GM23338 (cell line): ENCODE measurements around the gene TPM1. TPM values are rescaled to one million over a fixed set of nuclear protein-coding genes. Genes with fewer than 3 reads are reported as not detected.

Experiments
- ATAC-seq: fragments of 200-7000 bp; cut with Tn5 transposase; 3 replicates; pipeline ENCODE4 v1.9.1; 2020
- DNase-seq: peaks from one replicate; pipeline ENCODE4 v3.0.0-alpha.2; 2015; ENCODE audit warnings: low spot score
- H2AFZ ChIP-seq: fragments of 200-600 bp; sonication (generic); 2 replicates; pipeline ENCODE4 v1.8.0; 2016; ENCODE audit warnings: antibody characterized with exemption, mild to moderate bottlenecking, moderate library complexity
- H3F3A ChIP-seq: fragments of 200-600 bp; sonication (generic); replicated peaks from 2 replicates; pipeline ENCODE4 v1.8.0; 2017; ENCODE audit warnings: antibody characterized with exemption, mixed run types, low read depth
- H3K27ac ChIP-seq: fragments of 200-600 bp; sonication (generic); 2 replicates; pipeline ENCODE4 v1.6.1; 2016; ENCODE audit warnings: low read depth
- H3K27me3 ChIP-seq: fragments of 200-600 bp; sonication (generic); 2 replicates; pipeline ENCODE4 v1.8.0; 2016; ENCODE audit warnings: mild to moderate bottlenecking, mixed run types, moderate library complexity; ENCODE audit not compliant: insufficient read depth
- H3K36me3 ChIP-seq: fragments of 200-600 bp; sonication (generic); 2 replicates; pipeline ENCODE4 v1.8.0; 2016; ENCODE audit warnings: mild to moderate bottlenecking; ENCODE audit not compliant: insufficient read depth
- H3K4me1 ChIP-seq: fragments of 200-600 bp; sonication (generic); 2 replicates; pipeline ENCODE4 v1.8.0; 2016; ENCODE audit warnings: mild to moderate bottlenecking, moderate library complexity; ENCODE audit not compliant: insufficient read depth
- H3K4me2 ChIP-seq: fragments of 200-600 bp; sonication (generic); 2 replicates; pipeline ENCODE4 v1.7.1; 2017; ENCODE audit warnings: mixed run types
- H3K4me3 ChIP-seq: fragments of 200-600 bp; sonication (generic); 2 replicates; pipeline ENCODE4 v1.6.1; 2016; ENCODE audit warnings: mixed run types
- H3K79me2 ChIP-seq: fragments of 200-600 bp; sonication (generic); replicated peaks from 2 replicates; pipeline ENCODE4 v1.8.0; 2017; ENCODE audit warnings: mild to moderate bottlenecking; ENCODE audit not compliant: insufficient read depth
- H3K9me2 ChIP-seq: fragments of 200-600 bp; sonication (generic); 2 replicates; pipeline ENCODE4 v1.8.0; 2017; ENCODE audit not compliant: insufficient read depth
- H4K20me1 ChIP-seq: fragments of 200-600 bp; sonication (generic); replicated peaks from 2 replicates; pipeline ENCODE4 v1.8.0; 2017; ENCODE audit warnings: mild to moderate bottlenecking; ENCODE audit not compliant: insufficient read depth
- H3K27ac Mint-ChIP-seq: 2 replicates; pipeline ENCODE4 v1.8.0; 2020; ENCODE audit warnings: inconsistent platforms, mild to moderate bottlenecking, moderate library complexity, mixed read lengths
- H3K27me3 Mint-ChIP-seq: 3 replicates; pipeline ENCODE4 v1.8.0; 2022; ENCODE audit warnings: low read depth, mild to moderate bottlenecking, moderate library complexity, mixed read lengths, inconsistent platforms; ENCODE audit not compliant: insufficient read depth, poor library complexity
- H3K36me3 Mint-ChIP-seq: 3 replicates; pipeline ENCODE4 v1.8.0; 2021; ENCODE audit warnings: low read depth, mild to moderate bottlenecking, inconsistent platforms, moderate library complexity, mixed read lengths
- H3K4me1 Mint-ChIP-seq: 3 replicates; pipeline ENCODE4 v1.8.0; 2020; ENCODE audit warnings: mild to moderate bottlenecking, inconsistent platforms, mixed read lengths
- H3K4me3 Mint-ChIP-seq: 3 replicates; pipeline ENCODE4 v1.8.0; 2021; ENCODE audit warnings: moderate library complexity, mild to moderate bottlenecking, inconsistent platforms, mixed read lengths
- H3K9me3 Mint-ChIP-seq: 3 replicates; pipeline ENCODE4 v1.8.0; 2020; ENCODE audit warnings: moderate library complexity, mild to moderate bottlenecking, inconsistent platforms, mixed read lengths
- CREB1 ChIP-seq: fragments of 250-450 bp; sonication (Bioruptor Pico); IDR thresholded peaks from 2 replicates; pipeline ENCODE4 v1.5.0; 2020; ENCODE audit warnings: low read depth, mild to moderate bottlenecking, moderate library complexity
- CTCF ChIP-seq, 2 experiments: fragments of 200-600 bp in 1 of 2; sonication (generic) in 1 of 2; conservative IDR thresholded peaks; 2 replicates each; pipeline versions ENCODE4 v1.5.1 to v1.6.1; 2016 to 2017; ENCODE audit warnings: antibody characterized with exemption in 2 of 2, low read depth in 2 of 2, mild to moderate bottlenecking in 2 of 2, moderate library complexity in 1 of 2
- ETS1 ChIP-seq: IDR thresholded peaks from 2 replicates; pipeline ENCODE4 v1.6.1; 2016; ENCODE audit warnings: antibody characterized with exemption
- EZH2phosphoT487 ChIP-seq: fragments of 200-600 bp; sonication (generic); IDR thresholded peaks from one replicate; pipeline ENCODE4 v1.8.1; 2018; ENCODE audit warnings: antibody characterized with exemption; ENCODE audit not compliant: unreplicated experiment
- JUNB ChIP-seq: IDR thresholded peaks from one replicate; pipeline ENCODE4 v1.6.1; 2016; ENCODE audit warnings: antibody characterized with exemption; ENCODE audit not compliant: unreplicated experiment
- NANOG ChIP-seq: IDR thresholded peaks from 2 replicates; pipeline ENCODE4 v1.6.1; 2016; ENCODE audit warnings: antibody characterized with exemption, borderline replicate concordance
- POLR2AphosphoS5 ChIP-seq: IDR thresholded peaks from 2 replicates; pipeline ENCODE4 v1.6.1; 2016; ENCODE audit warnings: antibody characterized with exemption, low read depth
- REST ChIP-seq: IDR thresholded peaks from one replicate; pipeline ENCODE4 v1.6.1; 2018; ENCODE audit warnings: antibody characterized with exemption; ENCODE audit not compliant: unreplicated experiment
- STAT1 ChIP-seq: IDR thresholded peaks from one replicate; pipeline ENCODE4 v1.6.1; 2016; ENCODE audit warnings: antibody characterized with exemption; ENCODE audit not compliant: unreplicated experiment
- ZNF114 ChIP-seq: fragments of 250-450 bp; sonication (Bioruptor Pico); IDR thresholded peaks from 2 replicates; pipeline ENCODE4 v1.5.0; 2020; ENCODE audit warnings: mild to moderate bottlenecking, moderate library complexity
- ZNF331 ChIP-seq: fragments of 250-450 bp; sonication (Bioruptor Pico); IDR thresholded peaks from 2 replicates; pipeline ENCODE4 v1.5.0; 2020; ENCODE audit warnings: low read depth, mild to moderate bottlenecking, moderate library complexity
- polyA plus RNA-seq: library from polyadenylated mRNA; unstranded; fragments of >200 nt; fragmentation: Nextera tagmentation; extraction: Ambion mirVana; gene quantifications from 2 replicates; pipeline ENCODE4 v1.2.1, GENCODE V29; 2016
- total RNA-seq: library from RNA; depleted of rRNA; stranded (reverse); fragments of >200 nt; shearing (Covaris generic); gene quantifications from 2 replicates; pipeline ENCODE4 v1.2.3, GENCODE V29; 2014

The TPM1 gene
- total and polyA plus RNA-seq, 2 experiments from 2014 or later, result 449 to 913 TPM

GRCh38 chr15:63057468-63058345, 15.2 kb downstream of the TPM1 start:
- Histone ChIP-seq H3K27ac (peak overlapping the region; percentile 65; the same call in 1 of the 2 replicates), H3K4me1 (peaks cover 7% of the 10 kb centered on the region), H3K79me2 (peaks cover 40% of the 10 kb centered on the region), H3F3A (peaks cover 10% of the 10 kb centered on the region; the same call in 1 of the 2 replicates), H3K27me3 (no peaks in the 10 kb centered on the region), H2AFZ (no peak overlapping the region), H3K4me3 (no peak overlapping the region), H4K20me1 (peaks cover 12% of the 10 kb centered on the region; the same call in 1 of the 2 replicates), H3K9me2 (no peaks in the 10 kb centered on the region), H3K36me3 (peaks cover 76% of the 10 kb centered on the region), H3K4me2 (no peak overlapping the region)
- Mint-ChIP-seq H3K27ac (0 out of 2 replicates have a peak overlapping the region, but pooled peaks have one; percentile 47), H3K4me1 (peaks cover 13% of the 10 kb centered on the region), H3K36me3 (peaks cover 92% of the 10 kb centered on the region), H3K4me3 (no peak overlapping the region), H3K27me3 (peaks cover 6% of the 10 kb centered on the region), H3K9me3 (no peaks in the 10 kb centered on the region)
- DNase-seq (no peak), ATAC-seq (no peak)
- no peak for TF ChIP-seq NANOG
- TF ChIP-seq POLR2AphosphoS5, result peak; percentile 34; the same call in 1 of the 2 replicates

- peaks cover 7% of the 10 kb centered on the region for H3K4me1 Mint-ChIP-seq
- Histone ChIP-seq H3K4me1 (no peaks in the 10 kb centered on the region), H3K36me3 (peaks cover 88% of the 10 kb centered on the region), H3K27me3 (no peaks in the 10 kb centered on the region), H3K9me2 (no peaks in the 10 kb centered on the region), H2AFZ (no peak overlapping the region), H3K4me3 (no peak overlapping the region), H4K20me1 (peaks cover 12% of the 10 kb centered on the region; the same call in 1 of the 2 replicates), H3F3A (peaks cover 10% of the 10 kb centered on the region; the same call in 1 of the 2 replicates), H3K79me2 (peaks cover 27% of the 10 kb centered on the region), H3K27ac (0 out of 2 replicates have a peak overlapping the region, but pooled peaks have one; percentile 43), H3K4me2 (no peak overlapping the region)
- no peaks in the 10 kb centered on the region for H3K9me3 Mint-ChIP-seq
- peaks cover 99% of the 10 kb centered on the region for H3K36me3 Mint-ChIP-seq
- no peak overlapping the region for H3K27ac Mint-ChIP-seq
- H3K4me3 Mint-ChIP-seq, result no peak overlapping the region
- DNase-seq, result no peak
- H3K27me3 Mint-ChIP-seq, result peaks cover 6% of the 10 kb centered on the region
- no peak for ATAC-seq
- TF ChIP-seq EZH2phosphoT487 (no peak), ZNF331 (no peak), ETS1 (no peak), POLR2AphosphoS5 (no peak), CTCF (conservative IDR thresholded peaks at IDR 0.05; ENCODE audit: low read depth in 2 of 2) (no peak), REST (no peak), JUNB (no peak), ZNF114 (CRISPR knock-in tag) (no peak), STAT1 (no peak), CREB1 (CRISPR knock-in tag) (no peak), NANOG (no peak)
Measured at GRCh38 chr15:63059075-63059474, 16.5 kb downstream of the TPM1 start.
